GM23248 (cell line): Measurements from ENCODE around the gene CDC20.

Experiments used
- EZH2 ChIP-seq: fragments of 200-600 bp; sonication (generic); IDR thresholded peaks from 2 replicates; pipeline ENCODE4 v1.6.1; 2018; ENCODE audit warnings: antibody characterized with exemption, mild to moderate bottlenecking; ENCODE audit not compliant: insufficient read depth, poor library complexity, severe bottlenecking
- EZH2phosphoT487 ChIP-seq: fragments of 200-600 bp; sonication (generic); IDR thresholded peaks from 2 replicates; pipeline ENCODE4 v1.6.1; 2018; ENCODE audit warnings: antibody characterized with exemption, moderate library complexity, mild to moderate bottlenecking, low read depth; ENCODE audit not compliant: insufficient read depth

- no peak for TF ChIP-seq EZH2
- TF ChIP-seq EZH2phosphoT487, result no peak
Measured at GRCh38 chr1:43329995-43330751, 28.6 kb upstream of the CDC20 start.
